ENCODE data around the gene ARL8A. TPM values are rescaled to one million over a fixed set of nuclear protein-coding genes. Genes with fewer than 3 reads are reported as not detected.

The ARL8A gene
- total and polyA plus RNA-seq, 10 of the 15 experiments (the other 5 are each of a cell fraction or from before 2014, with no cell fraction given), result 0.34 to 49.2 (median 15.4) TPM

GRCh38 chr1:202179828-202180750 is 35.6 kb upstream of the ARL8A start:
- POLR2A ChIA-PET, result interaction anchor here (0.8 to 0.9 kb wide), 2 partner anchors 200 to 885 kb away, joined by 3 read pairs; no protein-coding TSS in a partner anchor
- DNase-seq (ENCODE audit: low read depth, low spot score) (no peak), FAIRE-seq (no peak), ATAC-seq (no peak)
- Histone ChIP-seq H3K27ac (ENCODE audit: control insufficient read depth, insufficient read depth) (no peak overlapping the region), H3K4me1 (ENCODE audit: control insufficient read depth, insufficient read depth, low read length) (no peaks in the 10 kb centered on the region; the same call in 1 of the 2 replicates), H3K9ac (ENCODE audit: control insufficient read depth, insufficient read depth, low read length) (no peak overlapping the region), H4K20me1 (ENCODE audit: control insufficient read depth, insufficient read depth) (no peaks in the 10 kb centered on the region), H3K27me3 (replicated peaks in 1 of 2; ENCODE audit: control insufficient read depth in 2 of 2, insufficient read depth in 2 of 2, low read length in 1 of 2) (peaks cover 0 to 1% of the 10 kb centered on the region in 2 experiments; a peak in 2 of 4 replicates), H3K36me3 (ENCODE audit: control insufficient read depth in 2 of 2, insufficient read depth in 2 of 2, low read length in 1 of 2) (no peaks in the 10 kb centered on the region), H3K9me3 (replicated peaks; ENCODE audit: control insufficient read depth, insufficient read depth, low read length) (no peaks in the 10 kb centered on the region), H3K4me3 (no peak overlapping the region), H2AFZ (ENCODE audit: control insufficient read depth, low read depth, low read length) (no peak overlapping the region), H3K79me2 (ENCODE audit: control insufficient read depth, insufficient read depth, low read length) (no peaks in the 10 kb centered on the region), H3K4me2 (ENCODE audit: control insufficient read depth, insufficient read depth) (no peak overlapping the region)
- CTCF ChIA-PET, result interaction anchor here (0.9 to 12.4 kb wide), 8 partner anchors 9 to 539 kb away, joined by 3 to 171 read pairs (median 4); partner anchors contain the start of genes LGR6 and PTPN7
- SMC1A ChIA-PET (ENCODE audit: uncharacterized antibody, unreplicated experiment), result interaction anchor here (0.8 to 2.4 kb wide), 6 partner anchors 10 to 28 kb away, joined by 3 to 7 read pairs (median 4); partner anchors contain the start of gene PTPN7
- no peak for TF ChIP-seq MTA3 (IDR thresholded peaks at IDR 0.05; ENCODE audit: borderline replicate concordance, low read length)
- no peak for TF ChIP-seq ATF3 (IDR thresholded peaks at IDR 0.05; ENCODE audit: borderline replicate concordance, extremely low read depth, low read depth, low read length)
- RAD21 ChIA-PET (ENCODE audit: unreplicated experiment), result interaction anchor here (1.7 kb wide), 1 partner anchor 25 kb away, joined by 7 read pairs; no protein-coding TSS in a partner anchor
- in situ Hi-C loops (cut with MboI) (no loop called here), intact Hi-C loops (cut with micrococcal nuclease; ENCODE audit: unreplicated experiment) (no loop called here)
- 29% methylated on average over 19 of the region's 19 CpGs for WGBS (ENCODE audit: insufficient coverage, insufficient replicate concordance, low lambda C conversion rate, missing lambda C conversion rate)
- BruUV-seq (replicated peaks), result no TSS peak

All from GM12878 (cell line).